Stimulated activated CD8-positive, alpha-beta memory T cell treated with anti-CD3 and anti-CD28 coated beads, Interleukin-15, amount 100 ng/mL, for 1 hour (primary cell): ENCODE results near the gene GJD4.

Experiments used
- DNase-seq: peaks from one replicate; pipeline ENCODE4 v3.0.0-alpha.2; 2020; ENCODE audit warnings: low read depth

Gene GJD4

GRCh38 chr10:35579116-35579515 lies 26.0 kb upstream of the GJD4 start:
- DNase-seq = no peak

GRCh38 chr10:35579726-35580422 lies 25.3 kb upstream of the GJD4 start:
- no peak for DNase-seq

GRCh38 chr10:35580423-35580770 lies 24.7 kb upstream of the GJD4 start:
- no peak for DNase-seq

- DNase-seq = no peak
These were observed 23.5 kb upstream of the GJD4 start for GRCh38 chr10:35581655-35582054.

GRCh38 chr10:35584946-35585345 lies 20.2 kb upstream of the GJD4 start:
- no peak for DNase-seq

- DNase-seq = no peak
These were observed 19.8 kb upstream of the GJD4 start for GRCh38 chr10:35585356-35585755.

- DNase-seq = no peak
These were observed 19.1 kb upstream of the GJD4 start for GRCh38 chr10:35585903-35586535.

GRCh38 chr10:35588836-35589235 lies 16.3 kb upstream of the GJD4 start:
- DNase-seq = no peak

- no peak for DNase-seq
These were observed 12.7 kb upstream of the GJD4 start for GRCh38 chr10:35592441-35592840.

- no peak for DNase-seq
These were observed 10.7 kb upstream of the GJD4 start for GRCh38 chr10:35594115-35595079.

GRCh38 chr10:35595106-35595505 lies 10.0 kb upstream of the GJD4 start:
- DNase-seq = no peak

GRCh38 chr10:35598379-35598778 lies 6.8 kb upstream of the GJD4 start:
- DNase-seq = no peak

GRCh38 chr10:35600193-35600592 lies 4.9 kb upstream of the GJD4 start:
- no peak for DNase-seq

- no peak for DNase-seq
These were observed 1.3 kb downstream of the GJD4 start for GRCh38 chr10:35606430-35606829.

GRCh38 chr10:35607475-35608327 lies 2.6 kb downstream of the GJD4 start:
- DNase-seq = no peak

GRCh38 chr10:35608328-35608672 lies 3.2 kb downstream of the GJD4 start:
- DNase-seq = no peak

GRCh38 chr10:35611750-35612149 lies 6.6 kb downstream of the GJD4 start:
- DNase-seq = no peak

GRCh38 chr10:35612385-35613106 lies 7.4 kb downstream of the GJD4 start:
- no peak for DNase-seq

- DNase-seq = no peak
These were observed 7.9 kb downstream of the GJD4 start for GRCh38 chr10:35613107-35613440.

- no peak for DNase-seq
These were observed 8.6 kb downstream of the GJD4 start for GRCh38 chr10:35613597-35614226.

- DNase-seq = no peak
These were observed 9.2 kb downstream of the GJD4 start for GRCh38 chr10:35614312-35614711.
